H1 (cell line): ENCODE data around the gene TNFSF15. TPM values are rescaled to one million over a fixed set of nuclear protein-coding genes. Genes with fewer than 3 reads are reported as not detected.

ENCODE experiments used
- CTCF ChIA-PET: fragments of 300-600 bp; sonication (Branson Sonifier 250); formaldehyde crosslinking; loops from one replicate; lab custom pipeline; 2021; ENCODE audit not compliant: partially characterized antibody; lab: Charles Lee
- POLR2A ChIA-PET: fragments of 300-600 bp; sonication (Branson Sonifier 250); formaldehyde crosslinking; loops from one replicate; lab custom pipeline; 2021; ENCODE audit warnings: inconsistent platforms; ENCODE audit not compliant: partially characterized antibody; lab: Charles Lee
- DNase-seq, 2 experiments: peaks; one replicate each; pipeline versions ENCODE4 v3.0.0 to v3.0.0-alpha.2; 2010 to 2022; ENCODE audit warnings: low spot score in 2 of 2, low read depth in 1 of 2, mixed read lengths in 1 of 2
- FAIRE-seq: peaks from 2 replicates; lab custom pipeline; 2011; peaks lifted over from hg19 to GRCh38; lab: Jason Lieb, UNC
- H2AFZ ChIP-seq: 2 replicates; pipeline ENCODE4 v1.8.1; 2012; ENCODE audit warnings: low read length, inconsistent platforms
- H2AK5ac ChIP-seq: 2 replicates; pipeline ENCODE4 v1.6.1; 2013; ENCODE audit warnings: low read depth, low read length
- H2BK120ac ChIP-seq: replicated peaks from 2 replicates; pipeline ENCODE3; 2013; ENCODE audit warnings: low read depth, low read length, inconsistent platforms
- H2BK12ac ChIP-seq: 2 replicates; pipeline ENCODE4 v1.6.1; 2013; ENCODE audit warnings: low read depth, low read length
- H2BK15ac ChIP-seq: 2 replicates; pipeline ENCODE4 v1.6.1; 2013; ENCODE audit warnings: low read length
- H2BK20ac ChIP-seq: 2 replicates; pipeline ENCODE4 v1.6.1; 2013; ENCODE audit warnings: low read length
- H2BK5ac ChIP-seq: 2 replicates; pipeline ENCODE4 v1.6.1; 2013; ENCODE audit warnings: low read depth, low read length
- H3K14ac ChIP-seq: 2 replicates; pipeline ENCODE4 v1.6.1; 2013; ENCODE audit warnings: inconsistent platforms; ENCODE audit not compliant: insufficient read length
- H3K18ac ChIP-seq: 2 replicates; pipeline ENCODE4 v1.6.1; 2013; ENCODE audit warnings: low read length; ENCODE audit errors: extremely low read depth
- H3K23ac ChIP-seq: 2 replicates; pipeline ENCODE4 v1.6.1; 2013; ENCODE audit warnings: inconsistent platforms; ENCODE audit not compliant: insufficient read length
- H3K23me2 ChIP-seq: 2 replicates; pipeline ENCODE4 v1.6.1; 2013; ENCODE audit warnings: low read depth, low read length
- H3K27ac ChIP-seq: 2 replicates; pipeline ENCODE4 v1.6.1; 2011; ENCODE audit warnings: low read depth, low read length, inconsistent platforms
- H3K27me3 ChIP-seq, 4 experiments: replicated peaks in 1 of 4; 1 replicate in 1 of 4; 2 replicates in 3 of 4; pipeline versions ENCODE4 v1.6.1 to v1.8.1; 2011 to 2013; ENCODE audit warnings: low read length in 3 of 4, mild to moderate bottlenecking in 3 of 4, inconsistent platforms in 2 of 4, mixed read lengths in 2 of 4, moderate library complexity in 1 of 4; ENCODE audit not compliant: control insufficient read depth in 3 of 4, insufficient read depth in 3 of 4; ENCODE audit errors: extremely low read depth in 1 of 4
- H3K36me3 ChIP-seq, 4 experiments: 2 replicates each; pipeline versions ENCODE4 v1.6.1 to v1.8.1; 2011 to 2013; ENCODE audit warnings: mild to moderate bottlenecking in 4 of 4, low read length in 3 of 4, moderate library complexity in 2 of 4, control low read depth in 1 of 4, inconsistent platforms in 1 of 4; ENCODE audit not compliant: insufficient read depth in 4 of 4, control insufficient read depth in 2 of 4
- H3K4ac ChIP-seq: replicated peaks from 2 replicates; pipeline ENCODE3; 2013; ENCODE audit warnings: low read length, low read depth, mixed read lengths, inconsistent platforms; ENCODE audit not compliant: insufficient read length
- H3K4me1 ChIP-seq, 4 experiments: replicated peaks in 1 of 4; 1 replicate in 1 of 4; 2 replicates in 3 of 4; pipeline versions ENCODE4 v1.6.1 to v1.8.1; 2011 to 2013; ENCODE audit warnings: low read length in 3 of 4, inconsistent platforms in 2 of 4, mixed read lengths in 1 of 4; ENCODE audit not compliant: insufficient read depth in 4 of 4, control insufficient read depth in 3 of 4
- H3K4me2 ChIP-seq, 2 experiments: 2 replicates each; pipeline versions ENCODE4 v1.6.1 to v1.8.1; 2011 to 2013; ENCODE audit warnings: low read depth in 2 of 2, low read length in 2 of 2, control low read depth in 1 of 2, inconsistent platforms in 1 of 2, mild to moderate bottlenecking in 1 of 2; ENCODE audit not compliant: insufficient read depth in 1 of 2
- H3K4me3 ChIP-seq, 4 experiments: fragments of 200-600, 300-600 bp in 1 of 4; sonication (generic), shearing (Covaris generic), sonication (Bioruptor Twin) in 1 of 4; 2 replicates each; pipeline versions ENCODE4 v1.5.1 to v1.8.1; 2011 to 2016; ENCODE audit warnings: low read length in 4 of 4, low read depth in 3 of 4, control low read depth in 2 of 4, inconsistent platforms in 2 of 4, mild to moderate bottlenecking in 2 of 4, mixed read lengths in 1 of 4, moderate library complexity in 1 of 4; ENCODE audit not compliant: insufficient read depth in 2 of 4; ENCODE audit errors: extremely low read depth in 1 of 4
- H3K56ac ChIP-seq: replicated peaks from 2 replicates; pipeline ENCODE3; 2013; ENCODE audit warnings: low read depth, mild to moderate bottlenecking, mixed read lengths, low read length, inconsistent platforms; ENCODE audit not compliant: insufficient read length
- H3K79me1 ChIP-seq: 2 replicates; pipeline ENCODE4 v1.6.1; 2013; ENCODE audit warnings: low read depth, low read length, control low read depth
- H3K79me2 ChIP-seq, 2 experiments: 2 replicates each; pipeline versions ENCODE4 v1.6.1 to v1.8.1; 2012 to 2013; ENCODE audit warnings: low read length in 2 of 2, mild to moderate bottlenecking in 2 of 2, inconsistent platforms in 1 of 2; ENCODE audit not compliant: insufficient read depth in 2 of 2, control insufficient read depth in 1 of 2
- H3K9ac ChIP-seq, 4 experiments: replicated peaks in 1 of 4; 1 replicate in 1 of 4; 2 replicates in 3 of 4; pipeline versions ENCODE4 v1.6.1 to v1.8.1; 2011 to 2013; ENCODE audit warnings: low read depth in 3 of 4, low read length in 3 of 4, control low read depth in 2 of 4, mild to moderate bottlenecking in 2 of 4, moderate library complexity in 2 of 4, inconsistent platforms in 1 of 4; ENCODE audit errors: extremely low read depth in 1 of 4
- H3K9me3 ChIP-seq, 2 experiments: 2 replicates each; pipeline versions ENCODE4 v1.6.1 to v1.8.1; 2012 to 2013; ENCODE audit warnings: mild to moderate bottlenecking in 2 of 2, moderate library complexity in 2 of 2, control low read depth in 1 of 2, inconsistent platforms in 1 of 2, low read depth in 1 of 2, low read length in 1 of 2, mixed read lengths in 1 of 2; ENCODE audit not compliant: insufficient read depth in 2 of 2
- H4K20me1 ChIP-seq, 2 experiments: replicated peaks in 1 of 2; 2 replicates each; pipeline versions ENCODE3 to v1.8.1; 2011 to 2013; ENCODE audit warnings: inconsistent platforms in 2 of 2, low read length in 2 of 2, mild to moderate bottlenecking in 1 of 2; ENCODE audit not compliant: insufficient read depth in 2 of 2, control insufficient read depth in 1 of 2
- H4K5ac ChIP-seq: 2 replicates; pipeline ENCODE4 v1.6.1; 2013; ENCODE audit warnings: low read length, low read depth, mixed read lengths, inconsistent platforms; ENCODE audit not compliant: insufficient read length
- H4K8ac ChIP-seq: 2 replicates; pipeline ENCODE4 v1.8.0; 2013; ENCODE audit warnings: mild to moderate bottlenecking, moderate library complexity, low read length, inconsistent platforms; ENCODE audit not compliant: insufficient read depth; ENCODE audit errors: extremely low read depth
- H4K91ac ChIP-seq: replicated peaks from 2 replicates; pipeline ENCODE3; 2013; ENCODE audit warnings: low read length, mixed read lengths, inconsistent platforms; ENCODE audit not compliant: insufficient read length
- CEBPB ChIP-seq: IDR thresholded peaks from 2 replicates; pipeline ENCODE4 v1.6.1; 2012; ENCODE audit warnings: low read depth, low read length
- CHD1 ChIP-seq: IDR thresholded peaks from 2 replicates; pipeline ENCODE4 v1.6.1; 2012; ENCODE audit warnings: low read depth, low read length, improper control_type of control experiment
- CHD2 ChIP-seq: IDR thresholded peaks from 2 replicates; pipeline ENCODE4 v1.6.1; 2012; ENCODE audit warnings: low read length, improper control_type of control experiment
- CREB1 ChIP-seq: IDR thresholded peaks from 2 replicates; pipeline ENCODE4 v1.6.1; 2012; ENCODE audit warnings: inconsistent platforms
- EGR1 ChIP-seq: IDR thresholded peaks from 2 replicates; pipeline ENCODE4 v1.6.1; 2011; ENCODE audit warnings: low read depth, low read length, borderline replicate concordance
- FOSL1 ChIP-seq: IDR thresholded peaks from 2 replicates; pipeline ENCODE4 v1.6.1; 2011; ENCODE audit warnings: mild to moderate bottlenecking, low read depth, low read length, moderate library complexity; ENCODE audit not compliant: insufficient read depth
- RXRA ChIP-seq: IDR thresholded peaks from 2 replicates; pipeline ENCODE4 v1.6.1; 2011; ENCODE audit warnings: low read depth, mild to moderate bottlenecking, low read length, moderate library complexity; ENCODE audit not compliant: insufficient read depth
- SAP30 ChIP-seq: fragments of 300-600 bp; sonication (generic); IDR thresholded peaks from 2 replicates; pipeline ENCODE4 v1.7.1; 2012; ENCODE audit warnings: low read length, moderate library complexity, mild to moderate bottlenecking, inconsistent platforms; ENCODE audit not compliant: insufficient read depth, insufficient replicate concordance
- SRF ChIP-seq: IDR thresholded peaks from 2 replicates; pipeline ENCODE4 v1.6.1; 2011; ENCODE audit warnings: mild to moderate bottlenecking, low read depth, low read length, moderate library complexity
- TAF7 ChIP-seq: optimal IDR thresholded peaks from 2 replicates; pipeline ENCODE3; 2011; ENCODE audit warnings: low read depth, mild to moderate bottlenecking, inconsistent platforms, low read length, moderate library complexity, borderline replicate concordance
- TBP ChIP-seq: IDR thresholded peaks from 2 replicates; pipeline ENCODE4 v1.6.1; 2011; ENCODE audit warnings: low read depth, low read length, improper control_type of control experiment
- TCF12 ChIP-seq: IDR thresholded peaks from 2 replicates; pipeline ENCODE4 v1.6.1; 2011; ENCODE audit warnings: low read depth, mild to moderate bottlenecking, low read length
- WGBS, 2 experiments: shearing (Covaris generic) in 1 of 2; methylation state at CpG; one replicate each; pipeline versions ENCODE4 v1.1.6 to v1.1.7; 2013 to 2015; ENCODE audit warnings: low lambda C conversion rate in 2 of 2, mixed read lengths in 2 of 2, inconsistent platforms in 1 of 2, low coverage in 1 of 2, missing lambda C conversion rate in 1 of 2; ENCODE audit not compliant: insufficient replicate concordance in 2 of 2, insufficient coverage in 1 of 2, insufficient read length in 1 of 2; ENCODE audit errors: extremely low coverage in 1 of 2, missing lambda C conversion rate in 1 of 2; 5-methylcytosine and 5-hydroxymethylcytosine counted together
- polyA plus RNA-seq, 7 experiments: library from polyadenylated mRNA; depleted of rRNA in 3 of 7; stranded (reverse) in 5 of 7; unstranded in 2 of 7; fragments of >200 nt in 5 of 7; fragments of 200-250 nt in 2 of 7; gene quantifications; 1 replicate in 5 of 7; 2 replicates in 1 of 7; 4 replicates in 1 of 7; pipeline versions ENCODE4 v1.2.1 to v1.2.3, GENCODE V29; 2011 to 2013; ENCODE audit warnings: missing spikeins in 2 of 7, mixed read lengths in 2 of 7
- total RNA-seq: library from RNA; stranded (reverse); fragmentation: NEBNext Ultra II Directional; extraction: Animal tissue kit (Norgen Biotek cat#: 25700); gene quantifications from 2 replicates; pipeline ENCODE4 v1.2.1, GENCODE V29; 2021
- TF ChIP-seq, protein P1 (sequence below): IDR thresholded peaks from 2 replicates; pipeline ENCODE4 v1.6.1; 2012; ENCODE audit warnings: low read length, inconsistent platforms

The TNFSF15 gene
- total and polyA plus RNA-seq, 2 of the 8 experiments (the other 6 are each of a cell fraction or from before 2014, with no cell fraction given) = 0.09 to 0.17 TPM

GRCh38 chr9:114737847-114738246 is 68.0 kb downstream of the TNFSF15 start:
- no peak overlapping the region for H3K9ac ChIP-seq
- DNase-seq (no peak), FAIRE-seq (no peak)
- no peaks in the 10 kb centered on the region for H3K23me2 ChIP-seq
- no peaks in the 10 kb centered on the region for H3K79me1 ChIP-seq
- no peak overlapping the region for H4K5ac ChIP-seq
- no peak overlapping the region for H3K56ac ChIP-seq
- ChIA-PET POLR2A (no interaction called here), CTCF (interaction anchor here (0.7 to 14.7 kb wide), 30 partner anchors 13 to 1421 kb away, joined by 3 to 269 read pairs (median 4); partner anchors contain the start of gene TEX48)
- H3K27me3 ChIP-seq = no peaks in the 10 kb centered on the region
- H3K36me3 ChIP-seq = no peaks in the 10 kb centered on the region
- H3K79me2 ChIP-seq = no peaks in the 10 kb centered on the region
- H4K8ac ChIP-seq = no peak overlapping the region
- H4K91ac ChIP-seq = no peak overlapping the region
- no peak overlapping the region for H3K14ac ChIP-seq
- H3K4me1 ChIP-seq = no peaks in the 10 kb centered on the region
- H2BK12ac ChIP-seq = no peak overlapping the region
- no peak overlapping the region for H2BK20ac ChIP-seq
- H2BK15ac ChIP-seq = no peak overlapping the region
- H3K4me2 ChIP-seq = no peak overlapping the region
- H3K23ac ChIP-seq = no peak overlapping the region
- H3K4me3 ChIP-seq = no peak overlapping the region
- no peak overlapping the region for H3K18ac ChIP-seq
- no peak overlapping the region for H2AK5ac ChIP-seq
- H4K20me1 ChIP-seq = no peaks in the 10 kb centered on the region
- no peak overlapping the region for H2AFZ ChIP-seq
- H2BK5ac ChIP-seq = no peak overlapping the region
- no peak overlapping the region for H3K27ac ChIP-seq
- H3K9me3 ChIP-seq = no peaks in the 10 kb centered on the region
- H2BK120ac ChIP-seq = no peak overlapping the region
- no peak overlapping the region for H3K4ac ChIP-seq
- 86% methylated on average over 3 of the region's 4 CpGs; no CpG with 5 or more reads in 1 of the 2 experiments for WGBS, 2 experiments
- no peak for TF ChIP-seq CHD2
- no peak for TF ChIP-seq RXRA
- no peak for TF ChIP-seq SRF
- TF ChIP-seq TBP = no peak
- no peak for TF ChIP-seq FOSL1
- TF ChIP-seq, protein P1, sequence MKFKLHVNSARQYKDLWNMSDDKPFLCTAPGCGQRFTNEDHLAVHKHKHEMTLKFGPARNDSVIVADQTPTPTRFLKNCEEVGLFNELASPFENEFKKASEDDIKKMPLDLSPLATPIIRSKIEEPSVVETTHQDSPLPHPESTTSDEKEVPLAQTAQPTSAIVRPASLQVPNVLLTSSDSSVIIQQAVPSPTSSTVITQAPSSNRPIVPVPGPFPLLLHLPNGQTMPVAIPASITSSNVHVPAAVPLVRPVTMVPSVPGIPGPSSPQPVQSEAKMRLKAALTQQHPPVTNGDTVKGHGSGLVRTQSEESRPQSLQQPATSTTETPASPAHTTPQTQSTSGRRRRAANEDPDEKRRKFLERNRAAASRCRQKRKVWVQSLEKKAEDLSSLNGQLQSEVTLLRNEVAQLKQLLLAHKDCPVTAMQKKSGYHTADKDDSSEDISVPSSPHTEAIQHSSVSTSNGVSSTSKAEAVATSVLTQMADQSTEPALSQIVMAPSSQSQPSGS = no peak
- no peak for TF ChIP-seq EGR1
- TF ChIP-seq TCF12 = no peak
- TF ChIP-seq CEBPB = no peak
- no peak for TF ChIP-seq CHD1
- TF ChIP-seq CREB1 = no peak
- TF ChIP-seq TAF7 = no peak
- no peak for TF ChIP-seq SAP30
